ENCODE measurements around the gene LRPAP1. TPM values are rescaled to one million over a fixed set of nuclear protein-coding genes. Genes with fewer than 3 reads are reported as not detected.

Gene LRPAP1
- total and polyA plus RNA-seq, 10 of the 15 experiments (the other 5 are each of a cell fraction or from before 2014, with no cell fraction given): 1.0 to 100 (median 51.1) TPM

DNA sequence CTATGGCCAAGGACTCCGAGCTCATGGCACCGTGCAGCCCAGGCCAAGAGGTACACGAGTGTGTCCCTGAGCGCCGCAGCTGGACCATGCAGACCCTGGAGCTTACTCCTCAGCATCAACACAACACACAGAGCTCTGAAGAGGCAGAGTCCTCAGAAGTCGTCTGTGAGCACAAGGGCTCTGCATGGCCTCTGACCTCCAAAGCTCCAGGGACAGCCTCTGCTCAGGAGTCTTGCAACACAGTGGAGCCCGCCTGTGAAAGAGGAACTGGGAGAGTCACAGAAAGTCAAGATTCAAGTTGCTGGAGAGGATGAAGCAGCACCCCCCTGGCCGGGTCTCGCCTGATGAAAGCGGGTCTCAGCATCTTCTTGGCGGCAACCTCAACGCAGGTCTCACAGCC is 2.9 kb downstream of the LRPAP1 start (continued):
- TF ChIP-seq BCLAF1 (IDR thresholded peaks at IDR 0.05): no peak
- TF ChIP-seq GATAD2B (conservative IDR thresholded peaks at IDR 0.05; ENCODE audit: low read depth): no peak
- TF ChIP-seq ZZZ3 (IDR thresholded peaks at IDR 0.05; ENCODE audit: control insufficient read depth, insufficient read length, low read depth): no peak
- TF ChIP-seq BRCA1 (IDR thresholded peaks at IDR 0.05; ENCODE audit: low read depth, low read length): no peak
- no peak for TF ChIP-seq ATF3 (IDR thresholded peaks at IDR 0.05; ENCODE audit: borderline replicate concordance, extremely low read depth, low read depth, low read length)
- no peak for TF ChIP-seq RBBP5 (conservative IDR thresholded peaks at IDR 0.05)
- TF ChIP-seq CHD2 (IDR thresholded peaks at IDR 0.05; ENCODE audit: borderline replicate concordance, low read depth, low read length): no peak
- no peak for TF ChIP-seq MEF2A (IDR thresholded peaks at IDR 0.05; ENCODE audit: insufficient read depth, low read depth, low read length)
- no peak for TF ChIP-seq SMAD5 (IDR thresholded peaks at IDR 0.05; ENCODE audit: low read depth)
- no peak for TF ChIP-seq ESRRA (IDR thresholded peaks at IDR 0.05; ENCODE audit: low read length)
- no peak for TF ChIP-seq SREBF2 (IDR thresholded peaks at IDR 0.05; ENCODE audit: low read length)
- TF ChIP-seq BHLHE40 (IDR thresholded peaks at IDR 0.05; ENCODE audit: borderline replicate concordance in 1 of 2, low read depth in 2 of 2, low read length in 1 of 2): no peak
- TF ChIP-seq RFX5 (IDR thresholded peaks at IDR 0.05; ENCODE audit: low read depth, low read length): no peak
- no peak for TF ChIP-seq EGR1 (IDR thresholded peaks at IDR 0.05; ENCODE audit: borderline replicate concordance in 1 of 2, low read depth in 2 of 2, low read length in 2 of 2)
- TF ChIP-seq MEF2B (IDR thresholded peaks at IDR 0.05; ENCODE audit: partially characterized antibody, poor library complexity, severe bottlenecking): peak; percentile 79
- TF ChIP-seq RUNX3 (IDR thresholded peaks at IDR 0.05; ENCODE audit: low read length): no peak
- TF ChIP-seq RAD21 (IDR thresholded peaks at IDR 0.05; ENCODE audit: insufficient read depth, low read depth, low read length): no peak
- TF ChIP-seq KDM1A (IDR thresholded peaks at IDR 0.05; ENCODE audit: borderline replicate concordance): no peak
- TF ChIP-seq IRF5 (IDR thresholded peaks at IDR 0.05; ENCODE audit: borderline replicate concordance): no peak
- TF ChIP-seq SPI1 (IDR thresholded peaks at IDR 0.05; ENCODE audit: borderline replicate concordance, insufficient read depth, low read depth, low read length): peak; percentile 96
- TF ChIP-seq, protein P1, sequence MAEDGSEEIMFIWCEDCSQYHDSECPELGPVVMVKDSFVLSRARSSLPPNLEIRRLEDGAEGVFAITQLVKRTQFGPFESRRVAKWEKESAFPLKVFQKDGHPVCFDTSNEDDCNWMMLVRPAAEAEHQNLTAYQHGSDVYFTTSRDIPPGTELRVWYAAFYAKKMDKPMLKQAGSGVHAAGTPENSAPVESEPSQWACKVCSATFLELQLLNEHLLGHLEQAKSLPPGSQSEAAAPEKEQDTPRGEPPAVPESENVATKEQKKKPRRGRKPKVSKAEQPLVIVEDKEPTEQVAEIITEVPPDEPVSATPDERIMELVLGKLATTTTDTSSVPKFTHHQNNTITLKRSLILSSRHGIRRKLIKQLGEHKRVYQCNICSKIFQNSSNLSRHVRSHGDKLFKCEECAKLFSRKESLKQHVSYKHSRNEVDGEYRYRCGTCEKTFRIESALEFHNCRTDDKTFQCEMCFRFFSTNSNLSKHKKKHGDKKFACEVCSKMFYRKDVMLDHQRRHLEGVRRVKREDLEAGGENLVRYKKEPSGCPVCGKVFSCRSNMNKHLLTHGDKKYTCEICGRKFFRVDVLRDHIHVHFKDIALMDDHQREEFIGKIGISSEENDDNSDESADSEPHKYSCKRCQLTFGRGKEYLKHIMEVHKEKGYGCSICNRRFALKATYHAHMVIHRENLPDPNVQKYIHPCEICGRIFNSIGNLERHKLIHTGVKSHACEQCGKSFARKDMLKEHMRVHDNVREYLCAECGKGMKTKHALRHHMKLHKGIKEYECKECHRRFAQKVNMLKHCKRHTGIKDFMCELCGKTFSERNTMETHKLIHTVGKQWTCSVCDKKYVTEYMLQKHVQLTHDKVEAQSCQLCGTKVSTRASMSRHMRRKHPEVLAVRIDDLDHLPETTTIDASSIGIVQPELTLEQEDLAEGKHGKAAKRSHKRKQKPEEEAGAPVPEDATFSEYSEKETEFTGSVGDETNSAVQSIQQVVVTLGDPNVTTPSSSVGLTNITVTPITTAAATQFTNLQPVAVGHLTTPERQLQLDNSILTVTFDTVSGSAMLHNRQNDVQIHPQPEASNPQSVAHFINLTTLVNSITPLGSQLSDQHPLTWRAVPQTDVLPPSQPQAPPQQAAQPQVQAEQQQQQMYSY (CRISPR knock-in tag; IDR thresholded peaks at IDR 0.05): no peak
- TF ChIP-seq SP1 (IDR thresholded peaks at IDR 0.05; ENCODE audit: low read depth, low read length): no peak
- TF ChIP-seq TAF1 (IDR thresholded peaks at IDR 0.05; ENCODE audit: borderline replicate concordance, low read depth, low read length): no peak

All from GM12878 (cell line).